Measurements from ENCODE around the gene CBR1.

- no peak for TF ChIP-seq POLR2A (IDR thresholded peaks at IDR 0.05)
- TF ChIP-seq, protein P1, sequence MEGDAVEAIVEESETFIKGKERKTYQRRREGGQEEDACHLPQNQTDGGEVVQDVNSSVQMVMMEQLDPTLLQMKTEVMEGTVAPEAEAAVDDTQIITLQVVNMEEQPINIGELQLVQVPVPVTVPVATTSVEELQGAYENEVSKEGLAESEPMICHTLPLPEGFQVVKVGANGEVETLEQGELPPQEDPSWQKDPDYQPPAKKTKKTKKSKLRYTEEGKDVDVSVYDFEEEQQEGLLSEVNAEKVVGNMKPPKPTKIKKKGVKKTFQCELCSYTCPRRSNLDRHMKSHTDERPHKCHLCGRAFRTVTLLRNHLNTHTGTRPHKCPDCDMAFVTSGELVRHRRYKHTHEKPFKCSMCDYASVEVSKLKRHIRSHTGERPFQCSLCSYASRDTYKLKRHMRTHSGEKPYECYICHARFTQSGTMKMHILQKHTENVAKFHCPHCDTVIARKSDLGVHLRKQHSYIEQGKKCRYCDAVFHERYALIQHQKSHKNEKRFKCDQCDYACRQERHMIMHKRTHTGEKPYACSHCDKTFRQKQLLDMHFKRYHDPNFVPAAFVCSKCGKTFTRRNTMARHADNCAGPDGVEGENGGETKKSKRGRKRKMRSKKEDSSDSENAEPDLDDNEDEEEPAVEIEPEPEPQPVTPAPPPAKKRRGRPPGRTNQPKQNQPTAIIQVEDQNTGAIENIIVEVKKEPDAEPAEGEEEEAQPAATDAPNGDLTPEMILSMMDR (IDR thresholded peaks at IDR 0.05) = no peak
These were observed 23.8 kb upstream of the CBR1 start for GRCh38 chr21:36045993-36046392.

All from testis (tissue), 2 donors.